Ascending aorta (tissue), 2 donors: ENCODE measurements around the gene PCA3. TPM values are rescaled to one million over a fixed set of nuclear protein-coding genes. Genes with fewer than 3 reads are reported as not detected.

ENCODE experiments used
- DNase-seq, 2 donors: peaks; one replicate each; pipeline ENCODE4 v3.0.0-alpha.2; 2019; ENCODE audit warnings: low spot score in 2 of 2
- H3K27ac ChIP-seq, 2 donors: fragments of 200-600 bp; sonication (generic); one replicate each; pipeline ENCODE4 v1.5.1; 2016 to 2017; ENCODE audit warnings: mild to moderate bottlenecking in 1 of 2
- H3K27me3 ChIP-seq: fragments of 200-600 bp; sonication (generic); one replicate; pipeline ENCODE4 v1.5.1; 2017
- H3K36me3 ChIP-seq, 2 donors: fragments of 200-600 bp; sonication (generic); one replicate each; pipeline ENCODE4 v1.5.1; 2016
- H3K4me1 ChIP-seq, 2 donors: fragments of 200-600 bp; sonication (generic); one replicate each; pipeline ENCODE4 v1.5.1; 2016 to 2017; ENCODE audit warnings: mild to moderate bottlenecking in 1 of 2
- H3K4me3 ChIP-seq, 2 donors: fragments of 200-600 bp; sonication (generic); one replicate each; pipeline ENCODE4 v1.5.1; 2016 to 2017; ENCODE audit warnings: mild to moderate bottlenecking in 1 of 2
- H3K9me3 ChIP-seq, 2 donors: fragments of 200-600 bp; sonication (generic); one replicate each; pipeline ENCODE4 v1.5.1; 2016
- intact Hi-C: fragments of 100-400 bp; cut with DNase I; formaldehyde crosslinking; loops from one replicate; pipeline ENCODE4 v1.15.1; 2023
- total RNA-seq: library from RNA; depleted of rRNA; stranded (reverse); fragments of >200 nt; gene quantifications from one replicate; pipeline ENCODE4 v1.1.0, GENCODE V29; 2016
- TF ChIP-seq, protein P1 (sequence below), 3 experiments: fragments of 200-600 bp in 2 of 3; fragments of 450-650 bp in 1 of 3; sonication (generic) in 2 of 3; IDR thresholded peaks; one replicate each; pipeline ENCODE4 v1.5.1; 2016 to 2019; ENCODE audit warnings: antibody characterized with exemption in 3 of 3, mild to moderate bottlenecking in 1 of 3, moderate library complexity in 1 of 3

The PCA3 gene
- total RNA-seq, 1 donor from 2014 or later = not detected

DNA sequence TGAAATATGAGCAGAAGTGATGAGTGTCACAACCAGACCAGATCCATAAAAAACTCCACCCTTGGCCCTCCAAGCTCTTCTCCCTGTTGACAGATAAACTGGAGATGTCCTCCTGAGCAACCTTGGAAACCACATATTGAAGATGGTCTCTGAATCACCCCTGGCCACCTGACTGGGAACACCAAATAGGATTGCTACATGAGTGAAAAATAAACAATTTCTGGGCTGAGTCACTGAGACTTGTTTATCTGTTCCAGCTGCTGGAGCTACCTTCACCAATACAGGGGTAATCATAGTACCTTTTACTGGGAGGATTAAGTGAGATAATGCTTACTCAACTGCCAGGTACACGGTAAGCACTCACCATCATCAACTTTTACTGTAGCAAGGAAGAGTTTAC is 53.3 kb downstream of the PCA3 start:
- Histone ChIP-seq H3K9me3 (no peaks in the 10 kb centered on the region), H3K27ac (peak overlapping the region; percentile 84 to 90), H3K4me1 (peaks cover 3 to 24% of the 10 kb centered on the region in 2 donors), H3K36me3 (peaks cover 10 to 15% of the 10 kb centered on the region in 2 donors), H3K27me3 (no peaks in the 10 kb centered on the region), H3K4me3 (no peak overlapping the region)
- TF ChIP-seq, protein P1, sequence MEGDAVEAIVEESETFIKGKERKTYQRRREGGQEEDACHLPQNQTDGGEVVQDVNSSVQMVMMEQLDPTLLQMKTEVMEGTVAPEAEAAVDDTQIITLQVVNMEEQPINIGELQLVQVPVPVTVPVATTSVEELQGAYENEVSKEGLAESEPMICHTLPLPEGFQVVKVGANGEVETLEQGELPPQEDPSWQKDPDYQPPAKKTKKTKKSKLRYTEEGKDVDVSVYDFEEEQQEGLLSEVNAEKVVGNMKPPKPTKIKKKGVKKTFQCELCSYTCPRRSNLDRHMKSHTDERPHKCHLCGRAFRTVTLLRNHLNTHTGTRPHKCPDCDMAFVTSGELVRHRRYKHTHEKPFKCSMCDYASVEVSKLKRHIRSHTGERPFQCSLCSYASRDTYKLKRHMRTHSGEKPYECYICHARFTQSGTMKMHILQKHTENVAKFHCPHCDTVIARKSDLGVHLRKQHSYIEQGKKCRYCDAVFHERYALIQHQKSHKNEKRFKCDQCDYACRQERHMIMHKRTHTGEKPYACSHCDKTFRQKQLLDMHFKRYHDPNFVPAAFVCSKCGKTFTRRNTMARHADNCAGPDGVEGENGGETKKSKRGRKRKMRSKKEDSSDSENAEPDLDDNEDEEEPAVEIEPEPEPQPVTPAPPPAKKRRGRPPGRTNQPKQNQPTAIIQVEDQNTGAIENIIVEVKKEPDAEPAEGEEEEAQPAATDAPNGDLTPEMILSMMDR (IDR thresholded peaks at IDR 0.05) = no peak
- DNase-seq = no peak
- intact Hi-C loops = loop anchor here (5.0 to 10.0 kb wide), 3 partner anchors 60 to 163 kb away; no protein-coding TSS in a partner anchor

DNA sequence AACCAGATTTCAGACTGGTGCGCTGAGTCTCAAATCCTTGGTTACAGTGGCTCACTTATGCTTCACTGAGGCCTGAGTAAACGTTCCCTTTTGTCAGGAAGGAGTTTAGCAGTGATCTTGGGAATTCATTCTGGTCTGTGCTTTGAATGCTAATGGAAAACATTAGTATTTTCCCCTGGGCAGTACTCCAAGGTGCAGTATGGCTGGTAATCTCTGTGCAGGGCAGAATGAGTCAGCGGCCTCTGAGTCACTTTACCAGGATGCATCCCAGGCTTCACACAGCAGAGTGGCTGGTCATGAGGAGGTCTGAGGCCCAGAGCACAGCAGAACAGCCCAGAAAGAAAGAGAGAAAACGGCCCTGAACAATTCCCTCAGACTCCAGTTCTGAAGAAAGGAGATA is 54.0 kb downstream of the PCA3 start:
- Histone ChIP-seq H3K27ac (peak overlapping the region; percentile 84 to 90), H3K27me3 (no peaks in the 10 kb centered on the region), H3K4me1 (peaks cover 3 to 24% of the 10 kb centered on the region in 2 donors), H3K9me3 (no peaks in the 10 kb centered on the region), H3K36me3 (peaks cover 10 to 18% of the 10 kb centered on the region in 2 donors), H3K4me3 (no peak overlapping the region)
- intact Hi-C loops = loop anchor here (1.0 to 10.0 kb wide), 5 partner anchors 17 to 163 kb away; partner anchors contain the start of gene PRUNE2
- peak; percentile 82 to 96 for DNase-seq
- TF ChIP-seq, protein P1 (IDR thresholded peaks at IDR 0.05) = no peak

DNA sequence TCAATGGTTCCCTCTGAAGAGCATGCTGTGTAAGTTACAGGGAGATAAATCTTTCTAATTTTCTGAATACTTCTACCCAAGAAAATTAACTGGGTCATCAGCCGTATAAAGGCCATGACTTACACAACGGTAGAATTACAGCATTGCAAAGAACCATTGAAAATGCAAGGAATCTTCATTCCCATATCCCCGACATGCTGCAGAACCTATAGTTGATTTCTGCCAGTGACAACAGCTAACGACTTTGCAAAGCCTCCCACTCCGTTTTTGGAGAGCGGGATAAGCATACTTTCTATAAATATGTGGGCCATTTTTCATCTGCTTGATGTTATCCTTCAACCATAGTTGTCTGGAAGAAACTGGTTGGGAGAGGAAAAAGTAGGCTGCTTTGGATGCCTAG is 56.2 kb downstream of the PCA3 start:
- Histone ChIP-seq H3K4me1 (peaks cover 3 to 22% of the 10 kb centered on the region in 2 donors), H3K36me3 (peaks cover 27 to 31% of the 10 kb centered on the region in 2 donors), H3K27me3 (no peaks in the 10 kb centered on the region), H3K27ac (no peak overlapping the region), H3K9me3 (no peaks in the 10 kb centered on the region), H3K4me3 (no peak overlapping the region)
- intact Hi-C loops = no loop called here
- DNase-seq = no peak
- TF ChIP-seq, protein P1 (IDR thresholded peaks at IDR 0.05) = no peak

DNA sequence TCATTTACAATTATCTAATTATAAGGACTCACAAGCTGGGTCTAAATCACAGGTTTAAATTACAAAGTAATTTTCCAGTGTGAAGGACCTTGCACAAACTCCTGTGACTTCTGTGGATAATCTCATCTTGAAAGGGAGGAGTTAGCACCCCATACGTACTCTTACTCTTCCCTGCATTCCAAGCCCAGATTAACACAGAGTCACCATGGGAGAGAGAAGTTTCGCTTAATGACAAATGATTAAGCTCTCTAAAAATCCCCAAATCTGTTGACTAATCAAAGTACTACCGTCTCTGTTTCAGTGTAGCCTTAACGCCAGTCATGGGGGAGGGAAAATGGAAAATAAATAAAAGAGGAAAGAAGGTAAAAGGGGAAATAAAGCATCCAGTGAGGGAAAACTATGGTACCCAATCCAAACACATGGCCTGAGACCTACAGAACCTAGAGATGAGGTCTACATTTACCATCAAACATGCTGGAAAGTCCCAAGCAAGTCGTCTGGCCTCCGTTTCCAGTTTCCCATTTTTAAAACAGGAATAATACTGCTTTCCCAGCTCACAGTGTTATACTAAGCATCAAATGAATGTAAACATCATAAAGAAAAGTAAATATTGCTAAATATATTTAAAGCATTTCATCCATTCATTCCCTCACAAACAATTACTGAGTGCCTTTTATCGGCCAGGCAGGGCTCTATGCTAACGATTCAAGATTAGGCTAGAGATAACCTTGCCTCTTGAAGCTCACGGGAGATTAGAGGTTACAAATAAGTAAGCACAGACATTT is 63.2 kb downstream of the PCA3 start:
- H3K27me3 ChIP-seq = no peaks in the 10 kb centered on the region
- no peak overlapping the region for H3K4me3 ChIP-seq
- peaks cover 0 to 15% of the 10 kb centered on the region in 2 donors for H3K4me1 ChIP-seq
- H3K36me3 ChIP-seq = peaks cover 27 to 39% of the 10 kb centered on the region in 2 donors
- intact Hi-C loops = no loop called here
- H3K9me3 ChIP-seq = peaks cover 0 to 8% of the 10 kb centered on the region in 2 donors
- no peak for DNase-seq
- TF ChIP-seq, protein P1 (IDR thresholded peaks at IDR 0.05) = no peak
- H3K27ac ChIP-seq = peak overlapping the region; percentile 56 to 66

DNA sequence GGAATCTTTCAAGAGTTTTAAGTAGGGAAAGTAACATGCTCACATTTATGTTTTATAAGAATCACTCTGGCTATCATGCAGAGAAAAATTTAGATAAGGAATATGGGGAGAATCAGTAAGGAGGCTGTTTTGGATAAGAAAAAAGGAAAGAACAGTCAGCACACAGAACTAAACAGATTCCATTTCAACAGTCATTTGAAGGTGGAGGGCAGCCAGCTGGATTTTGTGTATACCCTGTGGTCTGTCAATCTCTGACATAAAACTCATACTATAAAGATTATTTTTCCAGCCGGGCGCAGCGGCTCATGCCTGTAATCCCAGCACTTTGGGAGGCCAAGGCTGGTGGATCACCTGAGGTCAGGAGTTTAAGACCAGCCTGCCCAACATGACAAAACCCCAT is 64.2 kb downstream of the PCA3 start:
- intact Hi-C loops = no loop called here
- H3K27me3 ChIP-seq = no peaks in the 10 kb centered on the region
- peaks cover 0 to 15% of the 10 kb centered on the region in 2 donors for H3K4me1 ChIP-seq
- H3K4me3 ChIP-seq = no peak overlapping the region
- TF ChIP-seq, protein P1 (IDR thresholded peaks at IDR 0.05) = no peak
- peak overlapping the region; percentile 56 to 66 for H3K27ac ChIP-seq
- peaks cover 0 to 8% of the 10 kb centered on the region in 2 donors for H3K9me3 ChIP-seq
- peaks cover 27 to 34% of the 10 kb centered on the region in 2 donors for H3K36me3 ChIP-seq
- DNase-seq = no peak
